Heart left ventricle (tissue), 13 donors: ENCODE results near the gene VASH1.

ENCODE experiments used
- CTCF ChIP-seq, 12 donors: fragments of 200-600 bp; sonication (generic) in 4 of 12; IDR thresholded peaks; one replicate each; pipeline versions ENCODE4 v1.5.0 to v1.8.0; 2018 to 2022; ENCODE audit warnings: antibody characterized with exemption in 12 of 12, mild to moderate bottlenecking in 5 of 12
- POLR2A ChIP-seq, 2 donors: fragments of 450-650 bp; IDR thresholded peaks; one replicate each; pipeline ENCODE4 v1.6.1; 2017; ENCODE audit warnings: antibody characterized with exemption in 2 of 2, mild to moderate bottlenecking in 2 of 2, moderate library complexity in 2 of 2
- donor health status: ischemic (EF 13 %, LVEDD 7.1; RV severe dilation, severe dysfunction).
- donor health status: DM: no; HTN: yes; CAD: no.
- donor health status: DM: no; HTN: no; CAD: no.
- donor health status: ischemic (EF 25% LVEDD 6.9; RV normal size, moderate dysfunction).
- donor health status: ischemic (EF 25% LVEDD 5.7; RV mildly dilated, moderate dysfunction).
- donor health status: ischemic (EF 35%, LVEDD 5.7; RV mildly dilated, moderate dysfunction).
- donor health status: nonischemic (EF 11% LVEDD 7.7; RV severe dilation, severe dysfunction).
- donor health status: DM: yes; HTN: yes; CAD: no.
- donor health status: PGD.
- donor health status: ischemic (EF 29% LVEDD 5.4; RV normal size, mild dysfunction).
- donor health status: nonischemic (EF 23%, LVEDD 6.1; RV moderate dilation, normal function).

- no peak for TF ChIP-seq CTCF (IDR thresholded peaks at IDR 0.05)
- TF ChIP-seq POLR2A (IDR thresholded peaks at IDR 0.05): no peak
Observed at GRCh38 chr14:76742966-76743365, 18.3 kb upstream of the VASH1 start.
